ENCODE measurements around the gene TAP2.
"Not testable (repeated sequence)": the region's sequence is repeated elsewhere in the genome, so short reads cannot be mapped to it uniquely, and the experiment has no call there.

The TAP2 gene

GRCh38 chr6:32838114-32838958 lies at the start of gene TAP2:
TSS of gene TAP2 (minus strand) at chr6:32838739. CDS start at chr6:32838233, 506 bp downstream.
- peak; percentile 90 to 96 for DNase-seq (ENCODE audit: low spot score in 2 of 2)
- in situ Hi-C loops (cut with MboI; ENCODE audit: low sequenced_read_pairs): no loop called here
- H3K9me3 ChIP-seq: no peaks in the 10 kb centered on the region
- H3K27me3 ChIP-seq (ENCODE audit: low read depth): no peaks in the 10 kb centered on the region
- peaks cover 16% of the 10 kb centered on the region for H3K4me1 ChIP-seq
- H3K36me3 ChIP-seq (replicated peaks): peaks cover 6% of the 10 kb centered on the region
- peak within 1 kb of the TSS; percentile 81 for H3K4me3 ChIP-seq

- no peaks in the 10 kb centered on the region for H3K4me1 ChIP-seq
- in situ Hi-C loops (cut with MboI; ENCODE audit: low sequenced_read_pairs): no loop called here
- no peak for DNase-seq (ENCODE audit: low spot score in 2 of 2)
- H3K36me3 ChIP-seq (replicated peaks): no peaks in the 10 kb centered on the region
- peaks cover 13% of the 10 kb centered on the region for H3K27me3 ChIP-seq (ENCODE audit: low read depth)
- H3K4me3 ChIP-seq: no peak overlapping the region
- no peaks in the 10 kb centered on the region for H3K9me3 ChIP-seq
These were observed 49.1 kb upstream of the TAP2 start for GRCh38 chr6:32887616-32888015.

- in situ Hi-C loops (cut with MboI; ENCODE audit: low sequenced_read_pairs): no loop called here
- H3K9me3 ChIP-seq: no peaks in the 10 kb centered on the region
- H3K4me3 ChIP-seq: no peak overlapping the region
- no peak for DNase-seq (ENCODE audit: low spot score in 2 of 2)
- no peaks in the 10 kb centered on the region for H3K36me3 ChIP-seq (replicated peaks)
- H3K4me1 ChIP-seq: no peaks in the 10 kb centered on the region
- H3K27me3 ChIP-seq (ENCODE audit: low read depth): peaks cover 14% of the 10 kb centered on the region
These were observed 48.3 kb upstream of the TAP2 start for GRCh38 chr6:32886681-32887383.

GRCh38 chr6:32885698-32886286 lies 47.3 kb upstream of the TAP2 start:
- peak in 1 of 2 experiments; percentile 63 for DNase-seq (ENCODE audit: low spot score in 2 of 2)
- H3K36me3 ChIP-seq (replicated peaks): no peaks in the 10 kb centered on the region
- no peak overlapping the region for H3K4me3 ChIP-seq
- H3K9me3 ChIP-seq: no peaks in the 10 kb centered on the region
- peaks cover 16% of the 10 kb centered on the region for H3K27me3 ChIP-seq (ENCODE audit: low read depth)
- in situ Hi-C loops (cut with MboI; ENCODE audit: low sequenced_read_pairs): no loop called here
- 0 out of 2 replicates have a peak, but pooled peaks cover 2% of the 10 kb centered on the region for H3K4me1 ChIP-seq

GRCh38 chr6:32883789-32884188 lies 45.2 kb upstream of the TAP2 start:
- DNase-seq (ENCODE audit: low spot score in 2 of 2): peak in 1 of 2 experiments; percentile 16
- Histone ChIP-seq H3K27me3 (ENCODE audit: low read depth) (peaks cover 11% of the 10 kb centered on the region), H3K4me3 (no peak overlapping the region), H3K9me3 (no peaks in the 10 kb centered on the region), H3K4me1 (0 out of 2 replicates have a peak, but pooled peaks cover 2% of the 10 kb centered on the region), H3K36me3 (replicated peaks) (no peaks in the 10 kb centered on the region)
- in situ Hi-C loops (cut with MboI; ENCODE audit: low sequenced_read_pairs): no loop called here

- Histone ChIP-seq H3K9me3 (no peaks in the 10 kb centered on the region), H3K4me1 (0 out of 2 replicates have a peak, but pooled peaks cover 2% of the 10 kb centered on the region), H3K4me3 (no peak overlapping the region), H3K27me3 (ENCODE audit: low read depth) (peaks cover 11% of the 10 kb centered on the region), H3K36me3 (replicated peaks) (no peaks in the 10 kb centered on the region)
- in situ Hi-C loops (cut with MboI; ENCODE audit: low sequenced_read_pairs): no loop called here
- no peak for DNase-seq (ENCODE audit: low spot score in 2 of 2)
These were observed 44.3 kb upstream of the TAP2 start for GRCh38 chr6:32882879-32883250.

GRCh38 chr6:32880962-32881361 lies 42.4 kb upstream of the TAP2 start:
- H3K4me3 ChIP-seq; DNase-seq (ENCODE audit: low spot score in 2 of 2); H3K4me1 ChIP-seq; H3K9me3 ChIP-seq; in situ Hi-C loops (cut with MboI; ENCODE audit: low sequenced_read_pairs); H3K36me3 ChIP-seq (replicated peaks): not testable (repeated sequence)
- H3K27me3 ChIP-seq (ENCODE audit: low read depth): peaks cover 13% of the 10 kb centered on the region

GRCh38 chr6:32879691-32880090 lies 41.2 kb upstream of the TAP2 start:
- Histone ChIP-seq H3K9me3 (no peaks in the 10 kb centered on the region), H3K4me3 (no peak overlapping the region), H3K36me3 (replicated peaks) (no peaks in the 10 kb centered on the region), H3K4me1 (0 out of 2 replicates have a peak, but pooled peaks cover 2% of the 10 kb centered on the region), H3K27me3 (ENCODE audit: low read depth) (peaks cover 16% of the 10 kb centered on the region)
- no peak for DNase-seq (ENCODE audit: low spot score in 2 of 2)
- in situ Hi-C loops (cut with MboI; ENCODE audit: low sequenced_read_pairs): no loop called here

GRCh38 chr6:32876603-32877002 lies 38.1 kb upstream of the TAP2 start:
- Histone ChIP-seq H3K4me1 (0 out of 2 replicates have a peak, but pooled peaks cover 2% of the 10 kb centered on the region), H3K9me3 (no peaks in the 10 kb centered on the region), H3K27me3 (ENCODE audit: low read depth) (peaks cover 7% of the 10 kb centered on the region; the same call in 1 of the 2 replicates), H3K36me3 (replicated peaks) (no peaks in the 10 kb centered on the region), H3K4me3 (no peak overlapping the region)
- in situ Hi-C loops (cut with MboI; ENCODE audit: low sequenced_read_pairs): no loop called here
- DNase-seq (ENCODE audit: low spot score in 2 of 2): no peak

GRCh38 chr6:32873947-32874346 lies 35.4 kb upstream of the TAP2 start:
- H3K36me3 ChIP-seq (replicated peaks); H3K9me3 ChIP-seq; H3K4me3 ChIP-seq; DNase-seq (ENCODE audit: low spot score in 2 of 2); H3K4me1 ChIP-seq; in situ Hi-C loops (cut with MboI; ENCODE audit: low sequenced_read_pairs); H3K27me3 ChIP-seq (ENCODE audit: low read depth): not testable (repeated sequence)

GRCh38 chr6:32868257-32868788 lies 29.8 kb upstream of the TAP2 start:
- H3K4me3 ChIP-seq: no peak overlapping the region
- H3K36me3 ChIP-seq (replicated peaks): no peaks in the 10 kb centered on the region
- peak; percentile 48 to 83 for DNase-seq (ENCODE audit: low spot score in 2 of 2)
- peaks cover 37% of the 10 kb centered on the region for H3K27me3 ChIP-seq (ENCODE audit: low read depth)
- no peaks in the 10 kb centered on the region for H3K4me1 ChIP-seq
- H3K9me3 ChIP-seq: no peaks in the 10 kb centered on the region
- in situ Hi-C loops (cut with MboI; ENCODE audit: low sequenced_read_pairs): no loop called here

- no peak for DNase-seq (ENCODE audit: low spot score in 2 of 2)
- H3K27me3 ChIP-seq (ENCODE audit: low read depth): peaks cover 37% of the 10 kb centered on the region
- no peaks in the 10 kb centered on the region for H3K36me3 ChIP-seq (replicated peaks)
- no peaks in the 10 kb centered on the region for H3K4me1 ChIP-seq
- H3K9me3 ChIP-seq: no peaks in the 10 kb centered on the region
- in situ Hi-C loops (cut with MboI; ENCODE audit: low sequenced_read_pairs): no loop called here
- H3K4me3 ChIP-seq: no peak overlapping the region
These were observed 29.2 kb upstream of the TAP2 start for GRCh38 chr6:32867554-32868256.

- DNase-seq (ENCODE audit: low spot score in 2 of 2): no peak
- Histone ChIP-seq H3K4me1 (no peaks in the 10 kb centered on the region), H3K36me3 (replicated peaks) (no peaks in the 10 kb centered on the region), H3K27me3 (ENCODE audit: low read depth) (peaks cover 37% of the 10 kb centered on the region), H3K9me3 (no peaks in the 10 kb centered on the region), H3K4me3 (no peak overlapping the region)
- in situ Hi-C loops (cut with MboI; ENCODE audit: low sequenced_read_pairs): no loop called here
These were observed 28.5 kb upstream of the TAP2 start for GRCh38 chr6:32867022-32867477.

All from HAP-1 (cell line).